Measurements from ENCODE around the gene ARSB.

DNA sequence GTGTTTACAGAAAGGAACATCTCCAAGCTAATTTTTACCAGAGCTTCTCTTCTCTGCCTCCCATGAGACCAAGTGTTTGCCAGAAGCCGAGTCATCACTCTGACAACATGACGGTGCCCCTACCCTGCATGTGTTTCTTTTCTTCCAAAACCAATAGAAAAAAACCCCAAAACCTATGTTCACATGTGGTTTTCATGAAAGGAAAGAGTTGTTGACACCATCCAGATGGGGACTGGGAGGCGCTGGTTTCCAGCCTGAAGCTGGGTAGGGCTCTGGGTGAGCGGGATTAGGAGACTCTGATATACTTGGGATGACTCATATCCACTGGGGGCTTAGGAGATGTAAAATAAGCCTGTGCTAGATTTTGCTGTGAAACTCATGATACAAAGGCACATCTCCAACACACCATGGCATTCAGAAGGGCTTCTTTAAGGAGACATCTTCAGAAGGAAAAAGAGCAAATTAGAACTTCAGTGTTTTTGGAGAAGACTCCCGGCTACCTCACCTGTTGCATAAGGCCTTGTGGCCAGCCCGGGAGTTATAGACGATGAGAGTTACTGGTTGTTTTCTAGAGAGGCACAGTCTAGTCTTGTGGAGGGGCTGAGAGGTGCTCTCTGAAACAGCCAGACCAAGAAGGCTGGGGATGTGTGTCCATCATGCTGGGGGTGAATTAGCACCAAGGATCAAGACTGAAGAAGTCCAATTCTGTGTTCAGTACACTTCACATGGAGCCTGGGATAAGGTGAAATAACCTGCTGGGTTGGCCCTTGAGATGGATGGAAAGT, 227.6 kb downstream of the ARSB start:
- TF ChIP-seq, protein P1, sequence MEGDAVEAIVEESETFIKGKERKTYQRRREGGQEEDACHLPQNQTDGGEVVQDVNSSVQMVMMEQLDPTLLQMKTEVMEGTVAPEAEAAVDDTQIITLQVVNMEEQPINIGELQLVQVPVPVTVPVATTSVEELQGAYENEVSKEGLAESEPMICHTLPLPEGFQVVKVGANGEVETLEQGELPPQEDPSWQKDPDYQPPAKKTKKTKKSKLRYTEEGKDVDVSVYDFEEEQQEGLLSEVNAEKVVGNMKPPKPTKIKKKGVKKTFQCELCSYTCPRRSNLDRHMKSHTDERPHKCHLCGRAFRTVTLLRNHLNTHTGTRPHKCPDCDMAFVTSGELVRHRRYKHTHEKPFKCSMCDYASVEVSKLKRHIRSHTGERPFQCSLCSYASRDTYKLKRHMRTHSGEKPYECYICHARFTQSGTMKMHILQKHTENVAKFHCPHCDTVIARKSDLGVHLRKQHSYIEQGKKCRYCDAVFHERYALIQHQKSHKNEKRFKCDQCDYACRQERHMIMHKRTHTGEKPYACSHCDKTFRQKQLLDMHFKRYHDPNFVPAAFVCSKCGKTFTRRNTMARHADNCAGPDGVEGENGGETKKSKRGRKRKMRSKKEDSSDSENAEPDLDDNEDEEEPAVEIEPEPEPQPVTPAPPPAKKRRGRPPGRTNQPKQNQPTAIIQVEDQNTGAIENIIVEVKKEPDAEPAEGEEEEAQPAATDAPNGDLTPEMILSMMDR (conservative IDR thresholded peaks at IDR 0.05): no peak
- no peak for TF ChIP-seq EZH2 (IDR thresholded peaks at IDR 0.05; ENCODE audit: low read depth)

Measured in PC-9 (cell line).